HL-60/S4 (cell line): ENCODE measurements around the gene ANKRD18B.
"Not testable (repeated sequence)": the region's sequence is repeated elsewhere in the genome, so short reads cannot be mapped to it uniquely, and the experiment has no call there.

Experiments
- in situ Hi-C: fragments of 300-500 bp; cut with MboI; formaldehyde crosslinking; loops from 2 replicates; pipeline ENCODE4 v1.14.3; 2022; ENCODE audit warnings: low sequenced_read_pairs

Gene ANKRD18B

GRCh38 chr9:33533958-33534357 is 9.9 kb downstream of the ANKRD18B start:
- in situ Hi-C loops = not testable (repeated sequence)

GRCh38 chr9:33535541-33535940 is 11.5 kb downstream of the ANKRD18B start:
- in situ Hi-C loops = no loop called here

- in situ Hi-C loops = not testable (repeated sequence)
These were observed 19.4 kb downstream of the ANKRD18B start for GRCh38 chr9:33543463-33543862.

- in situ Hi-C loops = not testable (repeated sequence)
These were observed 21.7 kb downstream of the ANKRD18B start for GRCh38 chr9:33545715-33546114.

GRCh38 chr9:33548816-33549215 is 24.8 kb downstream of the ANKRD18B start:
- in situ Hi-C loops = not testable (repeated sequence)

GRCh38 chr9:33549418-33549817 is 25.4 kb downstream of the ANKRD18B start:
- in situ Hi-C loops = not testable (repeated sequence)

GRCh38 chr9:33551183-33551582 is 27.1 kb downstream of the ANKRD18B start:
- in situ Hi-C loops = not testable (repeated sequence)

- in situ Hi-C loops = not testable (repeated sequence)
These were observed 28.3 kb downstream of the ANKRD18B start for GRCh38 chr9:33552315-33552725.

GRCh38 chr9:33560217-33560616 is 36.2 kb downstream of the ANKRD18B start:
- in situ Hi-C loops = not testable (repeated sequence)

GRCh38 chr9:33562196-33562595 is 38.1 kb downstream of the ANKRD18B start:
- in situ Hi-C loops = not testable (repeated sequence)

GRCh38 chr9:33567776-33568175 is 43.7 kb downstream of the ANKRD18B start:
- in situ Hi-C loops = not testable (repeated sequence)

- in situ Hi-C loops = not testable (repeated sequence)
These were observed 53.7 kb downstream of the ANKRD18B start for GRCh38 chr9:33577786-33578185.

GRCh38 chr9:33579996-33580395 is 55.9 kb downstream of the ANKRD18B start:
- in situ Hi-C loops = not testable (repeated sequence)

GRCh38 chr9:33582686-33583085 is 58.6 kb downstream of the ANKRD18B start:
- in situ Hi-C loops = not testable (repeated sequence)

- in situ Hi-C loops = not testable (repeated sequence)
These were observed 62.1 kb downstream of the ANKRD18B start for GRCh38 chr9:33586128-33586527.

GRCh38 chr9:33587799-33588198 is 63.7 kb downstream of the ANKRD18B start:
- in situ Hi-C loops = not testable (repeated sequence)

GRCh38 chr9:33588876-33589275 is 64.8 kb downstream of the ANKRD18B start:
- in situ Hi-C loops = not testable (repeated sequence)

GRCh38 chr9:33590857-33591256 is 66.8 kb downstream of the ANKRD18B start:
- in situ Hi-C loops = not testable (repeated sequence)

GRCh38 chr9:33596974-33597373 is 72.9 kb downstream of the ANKRD18B start:
- in situ Hi-C loops = not testable (repeated sequence)

- in situ Hi-C loops = not testable (repeated sequence)
These were observed 73.3 kb downstream of the ANKRD18B start for GRCh38 chr9:33597386-33597785.

- in situ Hi-C loops = not testable (repeated sequence)
These were observed 74.8 kb downstream of the ANKRD18B start for GRCh38 chr9:33598796-33599379.

- in situ Hi-C loops = not testable (repeated sequence)
These were observed 76.9 kb downstream of the ANKRD18B start for GRCh38 chr9:33600911-33601310.

GRCh38 chr9:33604249-33604648 is 80.2 kb downstream of the ANKRD18B start:
- in situ Hi-C loops = not testable (repeated sequence)
